GOT3 (cell line): Measurements from ENCODE around the gene UCK2.

Experiments used
- DNase-seq: peaks from one replicate; lab custom pipeline; 2025; ENCODE audit warnings: mixed read lengths; lab: John Stamatoyannopoulos, UW

Gene UCK2

GRCh38 chr1:165938844-165939243, 111.4 kb downstream of the UCK2 start:
- no peak for DNase-seq

GRCh38 chr1:165941531-165941930, 114.1 kb downstream of the UCK2 start:
- DNase-seq = no peak

- no peak for DNase-seq
These were observed 114.6 kb downstream of the UCK2 start for GRCh38 chr1:165942062-165942461.

GRCh38 chr1:165942927-165943597, 115.6 kb downstream of the UCK2 start:
- DNase-seq = no peak

- DNase-seq = no peak
These were observed 118.5 kb downstream of the UCK2 start for GRCh38 chr1:165945911-165946310.

GRCh38 chr1:165947797-165948455, 120.5 kb downstream of the UCK2 start:
- DNase-seq = no peak

- DNase-seq = no peak
These were observed 122.1 kb downstream of the UCK2 start for GRCh38 chr1:165949335-165950130.

- DNase-seq = no peak
These were observed 127.5 kb downstream of the UCK2 start for GRCh38 chr1:165954940-165955339.

GRCh38 chr1:165958306-165958705, 130.9 kb downstream of the UCK2 start:
- no peak for DNase-seq

- DNase-seq = no peak
These were observed 132.7 kb downstream of the UCK2 start for GRCh38 chr1:165960136-165960535.

GRCh38 chr1:165960881-165961280, 133.5 kb downstream of the UCK2 start:
- DNase-seq = no peak
